ENCODE measurements around the gene PTPRE. TPM values are rescaled to one million over a fixed set of nuclear protein-coding genes. Genes with fewer than 3 reads are reported as not detected.

Gene PTPRE
- total and polyA plus RNA-seq, 2 of the 4 experiments (the other 2 are of a cell fraction) = 0.34 to 0.54 TPM

GRCh38 chr10:128052696-128053095 lies 145.8 kb downstream of the PTPRE start:
- H3K9me1 ChIP-seq (ENCODE audit: insufficient read depth, low read length) = no peaks in the 10 kb centered on the region
- no peak overlapping the region for H2BK15ac ChIP-seq (ENCODE audit: low read depth, low read length)
- no peak overlapping the region for H2BK5ac ChIP-seq (ENCODE audit: low read depth, low read length, poor library complexity, severe bottlenecking)
- H3K79me1 ChIP-seq (ENCODE audit: low read depth in 1 of 2, low read length in 2 of 2) = no peaks in the 10 kb centered on the region
- H2BK120ac ChIP-seq (ENCODE audit: low read depth, low read length) = no peak overlapping the region
- H3K23ac ChIP-seq (ENCODE audit: low read depth, low read length) = no peak overlapping the region
- DNase-seq (no peak), ATAC-seq (ENCODE audit: low read depth) (no peak)
- dilution Hi-C loops (cut with HindIII; ENCODE audit: low sequenced_read_pairs, unreplicated experiment) = no loop called here
- in situ Hi-C loops (cut with MboI; ENCODE audit: low sequenced_read_pairs) = no loop called here
- no peaks in the 10 kb centered on the region for H3K27me3 ChIP-seq (ENCODE audit: control insufficient read depth, insufficient read depth, low read length)
- no peak overlapping the region for H3K4me3 ChIP-seq (ENCODE audit: insufficient read depth, low read depth, low read length)
- no peak overlapping the region for H2BK20ac ChIP-seq (ENCODE audit: low read depth, low read length)
- H3K4me1 ChIP-seq (ENCODE audit: control insufficient read depth, insufficient read depth, low read length) = peaks cover under 1% of the 10 kb centered on the region; the same call in 1 of the 2 replicates
- H2AFZ ChIP-seq (replicated peaks; ENCODE audit: low read length, poor library complexity) = no peak overlapping the region
- no peak overlapping the region for H4K5ac ChIP-seq (ENCODE audit: low read depth, low read length)
- no peak overlapping the region for H3K4me2 ChIP-seq (ENCODE audit: low read depth, low read length)
- no peak for TF ChIP-seq RAD21 (IDR thresholded peaks at IDR 0.05; ENCODE audit: low read length)
- TF ChIP-seq CEBPB (IDR thresholded peaks at IDR 0.05; ENCODE audit: low read depth, low read length) = no peak
- no peak for TF ChIP-seq RCOR1 (IDR thresholded peaks at IDR 0.05; ENCODE audit: insufficient replicate concordance, low read length)
- no peak for TF ChIP-seq RFX5 (IDR thresholded peaks at IDR 0.05; ENCODE audit: low read depth, low read length)
- TF ChIP-seq SMC3 (IDR thresholded peaks at IDR 0.05; ENCODE audit: low read depth, low read length) = no peak
- no peak for TF ChIP-seq FOS (IDR thresholded peaks at IDR 0.05; ENCODE audit: low read depth, low read length)
- TF ChIP-seq POLR2A (IDR thresholded peaks at IDR 0.05; ENCODE audit: low read depth, low read length) = no peak
- no peak for TF ChIP-seq MAZ (IDR thresholded peaks at IDR 0.05; ENCODE audit: borderline replicate concordance, low read depth, low read length)
- no peak for TF ChIP-seq MXI1 (IDR thresholded peaks at IDR 0.05; ENCODE audit: borderline replicate concordance, low read depth, low read length)
- no peak for TF ChIP-seq CHD1 (IDR thresholded peaks at IDR 0.05; ENCODE audit: low read depth, low read length)
- TF ChIP-seq NFE2L2 (IDR thresholded peaks at IDR 0.05; ENCODE audit: low read depth, low read length) = no peak
- H3K9ac ChIP-seq (ENCODE audit: low read depth, low read length) = no peak overlapping the region
- no peaks in the 10 kb centered on the region for H3K36me3 ChIP-seq (ENCODE audit: control insufficient read depth, insufficient read depth, low read length)
- no peak overlapping the region for H3K56ac ChIP-seq (ENCODE audit: extremely low read depth, insufficient read depth, low read length)
- no peak overlapping the region for H3K4ac ChIP-seq (ENCODE audit: low read depth, low read length)
- H3K27ac ChIP-seq (ENCODE audit: insufficient read depth, low read length) = no peak overlapping the region
- no peaks in the 10 kb centered on the region for H4K20me1 ChIP-seq (ENCODE audit: insufficient read depth, low read length)
- POLR2A ChIA-PET (ENCODE audit: unreplicated experiment) = no interaction called here
- H3K14ac ChIP-seq (replicated peaks; ENCODE audit: low read depth, low read length) = no peak overlapping the region
- CTCF ChIA-PET = interaction anchor here (1.2 kb wide), 1 partner anchor 17 kb away, joined by 3 read pairs; no protein-coding TSS in a partner anchor
- WGBS, 2 experiments (ENCODE audit: extremely low coverage in 2 of 2, insufficient read length in 1 of 2) = 100% methylated on average over 1 of the region's 7 CpGs; no CpG with 5 or more reads in 1 of the 2 experiments
- H2AK9ac ChIP-seq (replicated peaks; ENCODE audit: low read depth, low read length, poor library complexity) = no peak overlapping the region
- intact Hi-C loops (cut with micrococcal nuclease) = no loop called here
- BruUV-seq (replicated peaks) = no TSS peak
- no peak overlapping the region for H2AK5ac ChIP-seq (ENCODE audit: low read depth, low read length)
- H4K8ac ChIP-seq (ENCODE audit: low read depth in 2 of 2, low read length in 2 of 2) = no peak overlapping the region
- no peak overlapping the region for H4K91ac ChIP-seq (ENCODE audit: insufficient read depth, low read depth, low read length)
- H3K18ac ChIP-seq (ENCODE audit: low read depth, low read length) = no peak overlapping the region
- H3K9me3 ChIP-seq (ENCODE audit: control insufficient read depth, insufficient read depth, low read length) = no peaks in the 10 kb centered on the region
